Mesendoderm (in vitro differentiated cells): ENCODE measurements around the gene USP48.

Experiments
- DNase-seq: peaks from one replicate; pipeline ENCODE4 v3.0.0; 2013
- H2AK5ac ChIP-seq: 2 replicates; pipeline ENCODE4 v1.6.1; 2013; ENCODE audit warnings: low read length, inconsistent platforms
- H2BK120ac ChIP-seq: 2 replicates; pipeline ENCODE4 v1.6.1; 2013; ENCODE audit warnings: low read depth, mild to moderate bottlenecking, low read length, moderate library complexity, mixed read lengths
- H2BK15ac ChIP-seq: replicated peaks from 2 replicates; pipeline ENCODE4 v1.6.1; 2013; ENCODE audit warnings: low read depth, mild to moderate bottlenecking, moderate library complexity
- H2BK5ac ChIP-seq: 2 replicates; pipeline ENCODE4 v1.6.1; 2013; ENCODE audit warnings: low read length, inconsistent platforms
- H3K18ac ChIP-seq: 2 replicates; pipeline ENCODE4 v1.6.1; 2013; ENCODE audit warnings: mild to moderate bottlenecking, low read length, mixed read lengths
- H3K23ac ChIP-seq: one replicate; pipeline ENCODE4 v1.6.1; 2013; ENCODE audit warnings: low read length
- H3K27ac ChIP-seq: 2 replicates; pipeline ENCODE4 v1.5.1; 2013; ENCODE audit warnings: low read depth, mild to moderate bottlenecking, inconsistent platforms, low read length, moderate library complexity
- H3K27me3 ChIP-seq: 2 replicates; pipeline ENCODE4 v1.6.1; 2013; ENCODE audit warnings: low read length, control low read depth, mild to moderate bottlenecking, inconsistent platforms; ENCODE audit not compliant: insufficient read depth, poor library complexity
- H3K36me3 ChIP-seq: 2 replicates; pipeline ENCODE4 v1.6.1; 2013; ENCODE audit warnings: low read length, inconsistent platforms; ENCODE audit not compliant: control insufficient read depth, insufficient read depth
- H3K4ac ChIP-seq: one replicate; pipeline ENCODE4 v1.6.1; 2013; ENCODE audit warnings: low read depth, mild to moderate bottlenecking, low read length, moderate library complexity
- H3K4me1 ChIP-seq: 2 replicates; pipeline ENCODE4 v1.6.1; 2013; ENCODE audit warnings: low read depth, low read length, inconsistent platforms; ENCODE audit not compliant: control insufficient read depth
- H3K4me2 ChIP-seq: 2 replicates; pipeline ENCODE4 v1.6.1; 2013; ENCODE audit warnings: low read length
- H3K4me3 ChIP-seq: 2 replicates; pipeline ENCODE4 v1.5.1; 2013; ENCODE audit warnings: mild to moderate bottlenecking, low read length
- H3K56ac ChIP-seq: one replicate; pipeline ENCODE4 v1.6.1; 2013; ENCODE audit warnings: low read length
- H3K79me1 ChIP-seq: 2 replicates; pipeline ENCODE4 v1.6.1; 2013; ENCODE audit warnings: low read length, inconsistent platforms
- H3K79me2 ChIP-seq: 2 replicates; pipeline ENCODE4 v1.6.1; 2013; ENCODE audit warnings: mild to moderate bottlenecking, low read length; ENCODE audit not compliant: control insufficient read depth, insufficient read depth
- H3K9ac ChIP-seq: 2 replicates; pipeline ENCODE4 v1.6.1; 2013; ENCODE audit warnings: low read length, inconsistent platforms
- H4K5ac ChIP-seq: one replicate; pipeline ENCODE4 v1.6.1; 2013; ENCODE audit warnings: low read length
- H4K8ac ChIP-seq: one replicate; pipeline ENCODE4 v1.6.1; 2013; ENCODE audit warnings: low read depth, mild to moderate bottlenecking, control low read depth, low read length, moderate library complexity
- WGBS: extraction: QIAGEN DNeasy Blood & Tissue Kit; methylation state at CpG from one replicate; pipeline ENCODE4 v1.1.7; 2013; ENCODE audit warnings: low lambda C conversion rate, missing lambda C conversion rate; ENCODE audit not compliant: insufficient coverage; ENCODE audit errors: extremely low coverage; 5-methylcytosine and 5-hydroxymethylcytosine counted together

Gene USP48

GRCh38 chr1:21734526-21734925 lies 48.4 kb downstream of the USP48 start:
- no peak overlapping the region for H2BK120ac ChIP-seq
- no peak overlapping the region for H3K18ac ChIP-seq
- H2BK15ac ChIP-seq, result no peak overlapping the region
- no peak overlapping the region for H3K4me3 ChIP-seq
- no peak overlapping the region for H3K27ac ChIP-seq
- no peak overlapping the region for H3K4ac ChIP-seq
- no peak overlapping the region for H3K23ac ChIP-seq
- no peaks in the 10 kb centered on the region for H3K79me1 ChIP-seq
- H4K8ac ChIP-seq, result peak overlapping the region; percentile 39
- H3K4me1 ChIP-seq, result no peaks in the 10 kb centered on the region
- H4K5ac ChIP-seq, result no peak overlapping the region
- no peak overlapping the region for H3K56ac ChIP-seq
- no peak for DNase-seq
- H3K79me2 ChIP-seq, result no peaks in the 10 kb centered on the region
- H3K27me3 ChIP-seq, result no peaks in the 10 kb centered on the region
- no peak overlapping the region for H3K4me2 ChIP-seq
- no peak overlapping the region for H2BK5ac ChIP-seq
- H2AK5ac ChIP-seq, result no peak overlapping the region
- no peak overlapping the region for H3K9ac ChIP-seq
- H3K36me3 ChIP-seq, result peaks cover 1% of the 10 kb centered on the region

DNA sequence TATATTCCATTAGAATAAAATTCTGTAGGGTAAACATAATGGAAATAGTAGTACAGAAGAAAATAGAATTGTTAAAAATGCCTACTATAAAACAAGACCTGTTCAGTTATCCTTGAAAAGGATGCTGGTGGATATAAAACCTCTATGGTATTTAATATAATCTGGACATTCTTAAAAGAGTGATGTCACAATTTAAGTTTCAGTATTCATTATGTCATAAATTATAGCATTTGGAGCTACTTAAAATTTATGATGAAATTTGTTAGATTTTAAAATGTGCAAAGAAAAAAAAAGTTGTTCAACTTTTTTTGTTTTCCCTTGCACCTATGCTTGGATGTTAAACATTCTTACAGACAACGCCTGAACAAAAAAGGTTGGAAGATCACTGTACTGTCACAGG lies 50.3 kb downstream of the USP48 start:
- Histone ChIP-seq H3K79me1 (no peaks in the 10 kb centered on the region), H3K9ac (no peak overlapping the region), H3K27ac (no peak overlapping the region), H3K4me1 (no peaks in the 10 kb centered on the region), H3K4me3 (no peak overlapping the region), H2BK15ac (no peak overlapping the region), H4K8ac (no peak overlapping the region), H3K23ac (no peak overlapping the region), H4K5ac (no peak overlapping the region), H3K27me3 (no peaks in the 10 kb centered on the region), H3K4me2 (no peak overlapping the region), H2BK5ac (no peak overlapping the region), H3K4ac (no peak overlapping the region), H2AK5ac (no peak overlapping the region), H3K56ac (no peak overlapping the region), H3K36me3 (peaks cover 1% of the 10 kb centered on the region), H2BK120ac (no peak overlapping the region), H3K18ac (no peak overlapping the region), H3K79me2 (no peaks in the 10 kb centered on the region)
- WGBS, result no CpG with 5 or more reads among the region's 1 CpG
- DNase-seq, result no peak

DNA sequence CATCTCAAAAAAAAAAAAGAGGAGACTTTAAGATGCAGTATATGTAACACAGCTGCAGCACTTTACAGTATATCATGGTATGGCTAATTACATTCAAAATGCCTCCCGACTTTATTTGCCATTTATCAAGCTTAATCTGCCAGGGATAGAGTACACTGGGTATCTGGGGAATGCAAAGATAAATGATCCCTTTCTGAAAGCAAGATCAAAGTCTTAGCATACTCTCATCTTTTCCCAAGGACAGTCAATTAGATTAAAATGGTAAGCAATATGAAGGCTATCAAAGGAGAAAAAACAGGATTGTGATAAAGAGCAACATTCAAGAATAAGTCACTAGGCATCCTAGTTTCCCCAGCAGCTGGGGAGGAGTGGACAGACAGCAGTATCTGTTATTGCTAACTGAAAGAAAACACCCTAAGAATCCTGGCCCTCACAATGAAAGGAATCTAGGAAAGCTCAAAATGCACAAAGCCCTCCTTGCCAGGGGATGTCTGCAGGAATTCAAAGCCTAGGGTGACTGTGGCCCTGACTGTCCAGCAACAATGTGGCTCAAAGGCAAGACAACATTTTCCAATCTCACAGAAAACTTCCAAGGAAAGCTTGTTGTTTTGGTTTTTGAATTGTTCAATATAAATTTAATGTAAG lies 57.1 kb downstream of the USP48 start:
- Histone ChIP-seq H3K56ac (no peak overlapping the region), H4K8ac (no peak overlapping the region), H3K18ac (no peak overlapping the region), H3K79me2 (no peaks in the 10 kb centered on the region), H3K79me1 (no peaks in the 10 kb centered on the region), H3K4ac (no peak overlapping the region), H3K4me3 (no peak overlapping the region), H3K27me3 (no peaks in the 10 kb centered on the region), H3K4me2 (no peak overlapping the region), H2BK5ac (no peak overlapping the region), H3K4me1 (no peaks in the 10 kb centered on the region), H3K23ac (no peak overlapping the region), H3K36me3 (peaks cover 1% of the 10 kb centered on the region), H4K5ac (no peak overlapping the region), H2BK120ac (no peak overlapping the region), H2AK5ac (no peak overlapping the region), H2BK15ac (no peak overlapping the region), H3K27ac (no peak overlapping the region), H3K9ac (no peak overlapping the region)
- DNase-seq, result no peak
- WGBS, result no CpG with 5 or more reads among the region's 1 CpG

- Histone ChIP-seq H2BK120ac (no peak overlapping the region), H3K4me3 (no peak overlapping the region), H3K4ac (no peak overlapping the region), H3K79me2 (no peaks in the 10 kb centered on the region), H3K27me3 (no peaks in the 10 kb centered on the region), H3K23ac (no peak overlapping the region), H3K9ac (no peak overlapping the region), H2BK15ac (no peak overlapping the region), H3K79me1 (no peaks in the 10 kb centered on the region), H2BK5ac (no peak overlapping the region), H4K5ac (no peak overlapping the region), H4K8ac (no peak overlapping the region), H3K18ac (no peak overlapping the region), H2AK5ac (no peak overlapping the region), H3K56ac (no peak overlapping the region), H3K36me3 (peaks cover 1% of the 10 kb centered on the region), H3K4me1 (no peaks in the 10 kb centered on the region), H3K4me2 (no peak overlapping the region), H3K27ac (no peak overlapping the region)
- DNase-seq, result no peak
- no CpG with 5 or more reads among the region's 3 CpGs for WGBS
These were observed 58.4 kb downstream of the USP48 start for GRCh38 chr1:21724570-21724969.

DNA sequence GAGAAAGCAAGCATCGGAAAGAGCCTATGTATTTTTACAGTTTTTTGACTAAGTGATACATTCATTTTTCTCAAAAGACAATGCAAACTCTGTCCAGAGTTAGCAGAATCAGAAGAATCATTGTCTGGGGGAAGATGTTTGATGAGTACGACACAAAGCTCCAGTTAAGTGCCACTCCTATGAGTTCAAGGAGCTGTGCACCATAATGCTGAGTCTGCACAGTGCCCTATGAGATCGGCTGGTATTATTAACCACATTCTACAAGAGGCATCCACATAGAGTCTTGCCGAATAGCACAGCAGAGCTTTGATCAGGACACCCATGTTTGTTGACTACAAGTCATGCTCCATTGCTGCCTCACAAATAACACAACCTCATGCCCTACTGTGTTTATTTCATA lies 58.9 kb downstream of the USP48 start:
- Histone ChIP-seq H3K56ac (no peak overlapping the region), H3K23ac (no peak overlapping the region), H2BK5ac (no peak overlapping the region), H3K79me1 (no peaks in the 10 kb centered on the region), H3K9ac (no peak overlapping the region), H4K5ac (no peak overlapping the region), H3K27ac (no peak overlapping the region), H3K18ac (no peak overlapping the region), H3K4me2 (no peak overlapping the region), H2AK5ac (no peak overlapping the region), H3K79me2 (no peaks in the 10 kb centered on the region), H4K8ac (no peak overlapping the region), H3K4me3 (no peak overlapping the region), H3K27me3 (no peaks in the 10 kb centered on the region), H3K4ac (no peak overlapping the region), H3K36me3 (peaks cover 1% of the 10 kb centered on the region), H3K4me1 (no peaks in the 10 kb centered on the region), H2BK120ac (no peak overlapping the region), H2BK15ac (no peak overlapping the region)
- no CpG with 5 or more reads among the region's 4 CpGs for WGBS
- no peak for DNase-seq

DNA sequence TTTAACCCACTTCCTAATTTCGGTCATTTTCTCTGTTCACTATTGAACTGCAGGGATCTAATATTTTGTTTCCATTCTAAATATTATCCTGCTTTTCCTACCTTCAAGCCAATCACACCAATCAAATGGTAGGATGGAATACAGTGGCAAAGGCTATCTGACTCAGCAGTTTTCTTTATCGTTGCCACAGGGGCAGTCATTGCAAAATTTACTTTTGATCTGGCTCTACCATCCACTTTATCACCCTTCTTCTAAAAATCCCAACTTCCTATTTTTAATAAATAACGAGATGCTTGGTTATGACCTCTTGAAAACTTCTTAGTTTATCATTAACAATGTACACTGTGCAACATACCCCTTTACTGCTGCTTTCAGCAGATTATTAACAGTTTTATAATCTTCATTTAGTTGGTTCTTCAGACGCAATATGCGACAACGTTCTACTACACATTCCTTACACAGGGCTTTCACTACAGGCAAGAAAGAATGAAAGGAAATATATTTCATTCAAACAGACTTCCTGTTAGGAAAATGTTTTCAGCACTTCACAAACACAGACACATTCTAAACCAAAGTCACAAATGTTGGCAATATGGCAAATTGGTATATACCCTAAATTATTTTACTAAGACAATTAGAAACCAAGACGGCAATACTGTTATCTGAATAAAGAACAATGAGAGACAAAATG lies 61.5 kb downstream of the USP48 start:
- Histone ChIP-seq H2AK5ac (no peak overlapping the region), H3K4me3 (no peak overlapping the region), H3K4me1 (no peaks in the 10 kb centered on the region), H2BK5ac (no peak overlapping the region), H3K27ac (no peak overlapping the region), H3K18ac (no peak overlapping the region), H3K79me2 (no peaks in the 10 kb centered on the region), H4K8ac (no peak overlapping the region), H3K36me3 (peaks cover 1% of the 10 kb centered on the region), H4K5ac (no peak overlapping the region), H2BK15ac (no peak overlapping the region), H3K79me1 (no peaks in the 10 kb centered on the region), H2BK120ac (no peak overlapping the region), H3K9ac (no peak overlapping the region), H3K23ac (no peak overlapping the region), H3K4ac (no peak overlapping the region), H3K4me2 (no peak overlapping the region), H3K27me3 (no peaks in the 10 kb centered on the region), H3K56ac (no peak overlapping the region)
- 100% methylated on average over 1 of the region's 7 CpGs for WGBS
- no peak for DNase-seq
